ENCODE data around the gene ACER2.
"Not testable (repeated sequence)": the region's sequence is repeated elsewhere in the genome, so short reads cannot be mapped to it uniquely, and the experiment has no call there.

ACER2 gene

GRCh38 chr9:19409401-19410194 lies 789 bp downstream of the ACER2 start:
- DNase-seq (ENCODE audit: low spot score): peak; percentile 28

GRCh38 chr9:19410195-19410503 lies 1.3 kb downstream of the ACER2 start:
- no peak for DNase-seq (ENCODE audit: low spot score)

- DNase-seq (ENCODE audit: low spot score): no peak
These were observed 1.8 kb downstream of the ACER2 start for GRCh38 chr9:19410594-19410993.

- no peak for DNase-seq (ENCODE audit: low spot score)
These were observed 2.5 kb downstream of the ACER2 start for GRCh38 chr9:19411316-19411715.

GRCh38 chr9:19413456-19413855 lies 4.6 kb downstream of the ACER2 start:
- not testable (repeated sequence) for DNase-seq (ENCODE audit: low spot score)

GRCh38 chr9:19416143-19416542 lies 7.3 kb downstream of the ACER2 start:
- DNase-seq (ENCODE audit: low spot score): no peak

- DNase-seq (ENCODE audit: low spot score): no peak
These were observed 12.1 kb downstream of the ACER2 start for GRCh38 chr9:19420877-19421276.

- DNase-seq (ENCODE audit: low spot score): no peak
These were observed 14.4 kb downstream of the ACER2 start for GRCh38 chr9:19423163-19423562.

- DNase-seq (ENCODE audit: low spot score): no peak
These were observed 15.5 kb downstream of the ACER2 start for GRCh38 chr9:19424176-19424779.

GRCh38 chr9:19429595-19429994 lies 20.8 kb downstream of the ACER2 start:
- DNase-seq (ENCODE audit: low spot score): no peak

- no peak for DNase-seq (ENCODE audit: low spot score)
These were observed 21.5 kb downstream of the ACER2 start for GRCh38 chr9:19430201-19430760.

GRCh38 chr9:19431361-19432171 lies 22.8 kb downstream of the ACER2 start:
- no peak for DNase-seq (ENCODE audit: low spot score)

- no peak for DNase-seq (ENCODE audit: low spot score)
These were observed 23.7 kb downstream of the ACER2 start for GRCh38 chr9:19432473-19432872.

- not testable (repeated sequence) for DNase-seq (ENCODE audit: low spot score)
These were observed 24.9 kb downstream of the ACER2 start for GRCh38 chr9:19433729-19434128.

- DNase-seq (ENCODE audit: low spot score): no peak
These were observed 31.6 kb downstream of the ACER2 start for GRCh38 chr9:19440376-19440775.

GRCh38 chr9:19440823-19441580 lies 32.2 kb downstream of the ACER2 start:
- no peak for DNase-seq (ENCODE audit: low spot score)

GRCh38 chr9:19441730-19442129 lies 32.9 kb downstream of the ACER2 start:
- DNase-seq (ENCODE audit: low spot score): no peak

- DNase-seq (ENCODE audit: low spot score): no peak
These were observed 33.4 kb downstream of the ACER2 start for GRCh38 chr9:19442240-19442639.

GRCh38 chr9:19445452-19445851 lies 36.6 kb downstream of the ACER2 start:
- DNase-seq (ENCODE audit: low spot score): no peak

GRCh38 chr9:19446361-19446861 lies 37.6 kb downstream of the ACER2 start:
- no peak for DNase-seq (ENCODE audit: low spot score)

GRCh38 chr9:19451240-19452087 lies 42.7 kb downstream of the ACER2 start:
- DNase-seq (ENCODE audit: low spot score): no peak
